Vagina (tissue), 2 donors: ENCODE results near the gene IGFBP5. TPM values are rescaled to one million over a fixed set of nuclear protein-coding genes. Genes with fewer than 3 reads are reported as not detected.

Experiments used
- DNase-seq, 2 donors: peaks; one replicate each; pipeline ENCODE4 v3.0.0-alpha.2; 2017; ENCODE audit errors: extremely low spot score in 2 of 2
- H3K27ac ChIP-seq: fragments of 200-600 bp; sonication (generic); one replicate; pipeline ENCODE4 v1.5.1; 2019
- H3K27me3 ChIP-seq: fragments of 200-600 bp; sonication (generic); one replicate; pipeline ENCODE4 v1.5.1; 2019
- H3K36me3 ChIP-seq, 2 donors: fragments of 200-600 bp; sonication (generic); one replicate each; pipeline ENCODE4 v1.5.1; 2017 to 2019
- H3K4me1 ChIP-seq: fragments of 200-600 bp; sonication (generic); one replicate; pipeline ENCODE4 v1.5.1; 2019
- H3K4me3 ChIP-seq, 2 donors: fragments of 200-600 bp; sonication (generic); 1 replicate in 1 of 2; 2 replicates in 1 of 2; pipeline ENCODE4 v1.5.1; 2016 to 2019
- H3K9me3 ChIP-seq: fragments of 200-600 bp; sonication (generic); one replicate; pipeline ENCODE4 v1.5.1; 2019
- POLR2A ChIP-seq, 2 donors: fragments of 450-650 bp; IDR thresholded peaks; one replicate each; pipeline ENCODE4 v1.6.1; 2017; ENCODE audit warnings: antibody characterized with exemption in 2 of 2, mild to moderate bottlenecking in 2 of 2, moderate library complexity in 2 of 2
- POLR2AphosphoS5 ChIP-seq, 2 donors: sonication (generic); formaldehyde crosslinking; IDR thresholded peaks; one replicate each; pipeline ENCODE4 v1.9.0; 2017; ENCODE audit warnings: antibody characterized with exemption in 2 of 2, mild to moderate bottlenecking in 2 of 2, low read depth in 1 of 2; ENCODE audit not compliant: insufficient read depth in 1 of 2
- intact Hi-C: fragments of 100-400 bp; cut with DNase I; formaldehyde crosslinking; loops from one replicate; pipeline ENCODE4 v1.15.1; 2023
- total RNA-seq: library from RNA; depleted of rRNA; stranded (reverse); fragments of >200 nt; gene quantifications from one replicate; pipeline ENCODE4 v1.2.3, GENCODE V29; 2016
- TF ChIP-seq, protein P1 (sequence below), 3 experiments: fragments of 450-650 bp in 2 of 3; fragments of 200-600 bp in 1 of 3; sonication (generic) in 1 of 3; IDR thresholded peaks; one replicate each; pipeline ENCODE4 v1.5.1; 2017 to 2019; ENCODE audit warnings: antibody characterized with exemption in 3 of 3, mild to moderate bottlenecking in 2 of 3, moderate library complexity in 2 of 3

IGFBP5 gene
- total RNA-seq, 1 donor from 2014 or later = 1,041 TPM

DNA sequence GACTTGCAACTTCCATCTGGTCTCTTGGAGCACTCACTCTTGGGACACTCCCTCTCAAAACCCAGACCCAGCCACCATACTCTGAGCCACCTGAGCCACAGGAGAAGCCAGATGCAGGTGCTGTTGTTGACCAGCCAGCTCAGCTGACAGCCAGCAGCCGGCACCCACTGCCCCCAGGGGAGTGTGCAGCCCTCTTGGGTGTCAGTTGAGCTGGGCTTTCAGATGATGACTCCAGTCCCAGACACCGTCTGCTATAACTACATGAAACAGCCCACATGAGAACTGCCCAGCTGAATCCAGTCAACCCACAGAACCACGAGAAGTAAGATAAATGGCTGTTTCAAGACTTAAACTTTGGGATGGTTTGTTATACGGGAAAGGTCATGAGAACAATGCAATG, 72.8 kb downstream of the IGFBP5 start:
- Histone ChIP-seq H3K36me3 (no peaks in the 10 kb centered on the region), H3K9me3 (no peaks in the 10 kb centered on the region), H3K27ac (no peak overlapping the region), H3K4me3 (no peak overlapping the region), H3K4me1 (peaks cover 19% of the 10 kb centered on the region), H3K27me3 (no peaks in the 10 kb centered on the region)
- TF ChIP-seq, protein P1, sequence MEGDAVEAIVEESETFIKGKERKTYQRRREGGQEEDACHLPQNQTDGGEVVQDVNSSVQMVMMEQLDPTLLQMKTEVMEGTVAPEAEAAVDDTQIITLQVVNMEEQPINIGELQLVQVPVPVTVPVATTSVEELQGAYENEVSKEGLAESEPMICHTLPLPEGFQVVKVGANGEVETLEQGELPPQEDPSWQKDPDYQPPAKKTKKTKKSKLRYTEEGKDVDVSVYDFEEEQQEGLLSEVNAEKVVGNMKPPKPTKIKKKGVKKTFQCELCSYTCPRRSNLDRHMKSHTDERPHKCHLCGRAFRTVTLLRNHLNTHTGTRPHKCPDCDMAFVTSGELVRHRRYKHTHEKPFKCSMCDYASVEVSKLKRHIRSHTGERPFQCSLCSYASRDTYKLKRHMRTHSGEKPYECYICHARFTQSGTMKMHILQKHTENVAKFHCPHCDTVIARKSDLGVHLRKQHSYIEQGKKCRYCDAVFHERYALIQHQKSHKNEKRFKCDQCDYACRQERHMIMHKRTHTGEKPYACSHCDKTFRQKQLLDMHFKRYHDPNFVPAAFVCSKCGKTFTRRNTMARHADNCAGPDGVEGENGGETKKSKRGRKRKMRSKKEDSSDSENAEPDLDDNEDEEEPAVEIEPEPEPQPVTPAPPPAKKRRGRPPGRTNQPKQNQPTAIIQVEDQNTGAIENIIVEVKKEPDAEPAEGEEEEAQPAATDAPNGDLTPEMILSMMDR (IDR thresholded peaks at IDR 0.05) = no peak
- TF ChIP-seq POLR2AphosphoS5 (IDR thresholded peaks at IDR 0.05; ENCODE audit: insufficient read depth in 1 of 2, low read depth in 1 of 2) = no peak
- TF ChIP-seq POLR2A (IDR thresholded peaks at IDR 0.05) = no peak
- DNase-seq = no peak
- intact Hi-C loops = no loop called here

Other genes with a start within 250 kb of the IGFBP5 start
- gene RPL37A, start 196.7 kb downstream of the IGFBP5 start, total RNA-seq = 1,089 TPM
- 82.7 TPM for gene IGFBP2, start 62.1 kb downstream of the IGFBP5 start, total RNA-seq
- gene TNP1, start 164.5 kb upstream of the IGFBP5 start, total RNA-seq = not detected